H9 (cell line): ENCODE data around the gene PIGBOS1. TPM values are rescaled to one million over a fixed set of nuclear protein-coding genes. Genes with fewer than 3 reads are reported as not detected.

Experiments
- DNase-seq: peaks from one replicate; pipeline ENCODE4 v3.0.0-alpha.2; 2017
- H2AFZ ChIP-seq: one replicate; pipeline ENCODE4 v1.6.1; 2013; ENCODE audit warnings: mild to moderate bottlenecking, low read length, control low read depth, moderate library complexity
- H2AK5ac ChIP-seq: 2 replicates; pipeline ENCODE4 v1.6.1; 2013; ENCODE audit warnings: low read length, control low read depth, mixed read lengths; ENCODE audit not compliant: insufficient read length
- H2BK120ac ChIP-seq: one replicate; pipeline ENCODE4 v1.6.1; 2013; ENCODE audit warnings: low read depth, mild to moderate bottlenecking, low read length, control low read depth, inconsistent platforms; ENCODE audit not compliant: poor library complexity, severe bottlenecking
- H2BK12ac ChIP-seq: 2 replicates; pipeline ENCODE4 v1.6.1; 2013; ENCODE audit warnings: low read length, control low read depth, mixed read lengths, low read depth; ENCODE audit not compliant: insufficient read length
- H2BK15ac ChIP-seq: 2 replicates; pipeline ENCODE4 v1.6.1; 2013; ENCODE audit warnings: low read depth, low read length, control low read depth
- H2BK20ac ChIP-seq: one replicate; pipeline ENCODE4 v1.6.1; 2013; ENCODE audit warnings: low read depth, mild to moderate bottlenecking, low read length, control low read depth, inconsistent platforms; ENCODE audit not compliant: poor library complexity, severe bottlenecking
- H2BK5ac ChIP-seq: 2 replicates; pipeline ENCODE4 v1.6.1; 2013; ENCODE audit warnings: low read length, control low read depth, mixed read lengths; ENCODE audit not compliant: insufficient read length
- H3K14ac ChIP-seq: 2 replicates; pipeline ENCODE4 v1.6.1; 2013; ENCODE audit warnings: low read length, control low read depth; ENCODE audit not compliant: insufficient read depth
- H3K18ac ChIP-seq: 2 replicates; pipeline ENCODE4 v1.6.1; 2013; ENCODE audit warnings: low read depth, mild to moderate bottlenecking, mixed read lengths, low read length, control low read depth; ENCODE audit not compliant: insufficient read length
- H3K23ac ChIP-seq: 2 replicates; pipeline ENCODE4 v1.6.1; 2013; ENCODE audit warnings: low read length, control low read depth, mixed read lengths, low read depth; ENCODE audit not compliant: insufficient read length
- H3K23me2 ChIP-seq: 2 replicates; pipeline ENCODE4 v1.6.1; 2013; ENCODE audit warnings: low read depth, mild to moderate bottlenecking, mixed read lengths, low read length, control low read depth; ENCODE audit not compliant: insufficient read length, poor library complexity, severe bottlenecking
- H3K27ac ChIP-seq: 2 replicates; pipeline ENCODE4 v1.5.1; 2013; ENCODE audit warnings: low read length, control low read depth, mixed read lengths, low read depth; ENCODE audit not compliant: insufficient read length
- H3K27me3 ChIP-seq: 2 replicates; pipeline ENCODE4 v1.6.1; 2013; ENCODE audit warnings: low read length, control low read depth, inconsistent platforms; ENCODE audit not compliant: insufficient read depth
- H3K4ac ChIP-seq: 2 replicates; pipeline ENCODE4 v1.6.1; 2013; ENCODE audit warnings: low read depth, mild to moderate bottlenecking, control low read depth, inconsistent platforms, low read length, moderate library complexity
- H3K4me1 ChIP-seq: 2 replicates; pipeline ENCODE4 v1.6.1; 2013; ENCODE audit warnings: low read length, control low read depth, inconsistent platforms; ENCODE audit not compliant: insufficient read depth
- H3K4me2 ChIP-seq: 2 replicates; pipeline ENCODE4 v1.6.1; 2013; ENCODE audit warnings: low read length, control low read depth, mixed read lengths; ENCODE audit not compliant: insufficient read length, insufficient read depth
- H3K56ac ChIP-seq: 2 replicates; pipeline ENCODE4 v1.6.1; 2013; ENCODE audit warnings: low read depth, mild to moderate bottlenecking, mixed read lengths, low read length, control low read depth; ENCODE audit not compliant: insufficient read length
- H3K79me1 ChIP-seq: 2 replicates; pipeline ENCODE4 v1.6.1; 2013; ENCODE audit warnings: low read depth, mild to moderate bottlenecking, moderate library complexity, low read length, control low read depth, inconsistent platforms; ENCODE audit not compliant: insufficient read depth, poor library complexity, severe bottlenecking
- H3K79me2 ChIP-seq: 2 replicates; pipeline ENCODE4 v1.6.1; 2013; ENCODE audit warnings: low read length, control low read depth, inconsistent platforms; ENCODE audit not compliant: insufficient read depth
- H3K9ac ChIP-seq: 2 replicates; pipeline ENCODE4 v1.6.1; 2013; ENCODE audit warnings: low read length, control low read depth, mixed read lengths; ENCODE audit not compliant: insufficient read length; ENCODE audit errors: extremely low read depth
- H3K9me3 ChIP-seq: one replicate; pipeline ENCODE4 v1.6.1; 2013; ENCODE audit warnings: low read depth, low read length, inconsistent platforms; ENCODE audit not compliant: control insufficient read depth
- H3T11ph ChIP-seq: one replicate; pipeline ENCODE4 v1.6.1; 2013; ENCODE audit warnings: mild to moderate bottlenecking, low read length, control low read depth, inconsistent platforms
- H4K20me1 ChIP-seq: one replicate; pipeline ENCODE4 v1.6.1; 2013; ENCODE audit not compliant: control insufficient read depth, insufficient read length, insufficient read depth
- H4K5ac ChIP-seq: 2 replicates; pipeline ENCODE4 v1.6.1; 2013; ENCODE audit warnings: low read depth, mild to moderate bottlenecking, mixed read lengths, low read length, control low read depth; ENCODE audit not compliant: insufficient read length
- H4K8ac ChIP-seq: replicated peaks from 2 replicates; pipeline ENCODE4 v1.6.1; 2013; ENCODE audit warnings: low read length, control low read depth, mixed read lengths, low read depth; ENCODE audit not compliant: insufficient read length
- H4K91ac ChIP-seq: 2 replicates; pipeline ENCODE4 v1.6.1; 2013; ENCODE audit warnings: low read depth, mild to moderate bottlenecking, moderate library complexity, mixed read lengths, low read length, control low read depth; ENCODE audit not compliant: insufficient read length
- H3K27ac Mint-ChIP-seq, 3 experiments: 2 replicates in 2 of 3; 3 replicates in 1 of 3; pipeline ENCODE4 v1.8.0; 2020 to 2021; ENCODE audit warnings: mixed read lengths in 3 of 3, mild to moderate bottlenecking in 1 of 3, moderate library complexity in 1 of 3
- H3K27me3 Mint-ChIP-seq: 2 replicates; pipeline ENCODE4 v1.8.0; 2021; ENCODE audit warnings: low read depth, mild to moderate bottlenecking, moderate library complexity, mixed read lengths
- H3K36me3 Mint-ChIP-seq, 3 experiments: 2 replicates in 2 of 3; 3 replicates in 1 of 3; pipeline ENCODE4 v1.8.0; 2020 to 2021; ENCODE audit warnings: low read depth in 3 of 3, mixed read lengths in 3 of 3; ENCODE audit not compliant: insufficient read depth in 1 of 3
- H3K4me1 Mint-ChIP-seq, 2 experiments: 2 replicates each; pipeline ENCODE4 v1.8.0; 2020; ENCODE audit warnings: mixed read lengths in 2 of 2
- H3K4me3 Mint-ChIP-seq, 2 experiments: 2 replicates in 1 of 2; 3 replicates in 1 of 2; pipeline ENCODE4 v1.8.0; 2020 to 2021; ENCODE audit warnings: mild to moderate bottlenecking in 2 of 2, mixed read lengths in 2 of 2, moderate library complexity in 1 of 2
- H3K9me3 Mint-ChIP-seq, 2 experiments: 2 replicates in 1 of 2; 3 replicates in 1 of 2; pipeline ENCODE4 v1.8.0; 2020; ENCODE audit warnings: mild to moderate bottlenecking in 2 of 2, mixed read lengths in 2 of 2, moderate library complexity in 1 of 2
- WGBS: extraction: QIAGEN DNeasy Blood & Tissue Kit; methylation state at CpG from one replicate; pipeline ENCODE4 v1.1.7; 2013; ENCODE audit warnings: missing lambda C conversion rate, low lambda C conversion rate, mixed read lengths; ENCODE audit not compliant: insufficient read length; ENCODE audit errors: extremely low coverage; 5-methylcytosine and 5-hydroxymethylcytosine counted together
- total RNA-seq: library from RNA; stranded (reverse); gene quantifications from 2 replicates; pipeline ENCODE4 v1.2.1, GENCODE V29; 2021
- TF ChIP-seq, protein P1 (sequence below): fragments of 200-600 bp; sonication (generic); conservative IDR thresholded peaks from 3 replicates; pipeline ENCODE4 v1.8.0; 2021; ENCODE audit warnings: antibody characterized with exemption, mild to moderate bottlenecking

PIGBOS1 gene
- total RNA-seq, 1 experiment from 2014 or later = 10.4 TPM

DNA sequence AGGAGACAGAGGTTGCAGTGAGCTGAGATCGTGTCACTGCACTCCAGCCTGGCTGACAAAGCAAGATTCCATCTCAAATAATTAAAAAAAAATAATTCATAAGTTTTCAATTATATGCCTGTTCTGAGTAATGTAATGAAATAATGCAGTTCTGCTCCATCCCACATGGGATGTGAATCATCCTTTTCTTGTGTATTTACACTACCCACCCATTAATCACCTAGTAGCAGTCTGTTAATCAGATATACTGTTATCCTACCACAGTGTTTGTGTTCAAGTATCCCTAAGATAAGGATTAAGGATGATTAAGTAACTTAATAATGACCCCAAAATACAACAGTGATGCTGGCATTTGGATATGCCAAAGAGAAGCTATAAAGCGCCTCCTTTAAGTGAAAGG, 38.9 kb upstream of the PIGBOS1 start:
- no peak overlapping the region for H3K56ac ChIP-seq
- H4K8ac ChIP-seq = no peak overlapping the region
- H3K79me1 ChIP-seq = no peaks in the 10 kb centered on the region
- no peaks in the 10 kb centered on the region for H3K23me2 ChIP-seq
- no peak overlapping the region for H2BK12ac ChIP-seq
- H3K18ac ChIP-seq = no peak overlapping the region
- H3K9ac ChIP-seq = no peak overlapping the region
- Mint-ChIP-seq H3K36me3 (no peaks in the 10 kb centered on the region; a peak in 1 of 7 replicates), H3K27ac (no peak overlapping the region), H3K9me3 (no peaks in the 10 kb centered on the region), H3K4me1 (peaks cover 5 to 13% of the 10 kb centered on the region in 2 experiments), H3K27me3 (no peaks in the 10 kb centered on the region), H3K4me3 (no peak overlapping the region)
- no peak overlapping the region for H2AK5ac ChIP-seq
- H2BK5ac ChIP-seq = no peak overlapping the region
- H3K79me2 ChIP-seq = no peaks in the 10 kb centered on the region
- no peak overlapping the region for H2BK20ac ChIP-seq
- TF ChIP-seq, protein P1, sequence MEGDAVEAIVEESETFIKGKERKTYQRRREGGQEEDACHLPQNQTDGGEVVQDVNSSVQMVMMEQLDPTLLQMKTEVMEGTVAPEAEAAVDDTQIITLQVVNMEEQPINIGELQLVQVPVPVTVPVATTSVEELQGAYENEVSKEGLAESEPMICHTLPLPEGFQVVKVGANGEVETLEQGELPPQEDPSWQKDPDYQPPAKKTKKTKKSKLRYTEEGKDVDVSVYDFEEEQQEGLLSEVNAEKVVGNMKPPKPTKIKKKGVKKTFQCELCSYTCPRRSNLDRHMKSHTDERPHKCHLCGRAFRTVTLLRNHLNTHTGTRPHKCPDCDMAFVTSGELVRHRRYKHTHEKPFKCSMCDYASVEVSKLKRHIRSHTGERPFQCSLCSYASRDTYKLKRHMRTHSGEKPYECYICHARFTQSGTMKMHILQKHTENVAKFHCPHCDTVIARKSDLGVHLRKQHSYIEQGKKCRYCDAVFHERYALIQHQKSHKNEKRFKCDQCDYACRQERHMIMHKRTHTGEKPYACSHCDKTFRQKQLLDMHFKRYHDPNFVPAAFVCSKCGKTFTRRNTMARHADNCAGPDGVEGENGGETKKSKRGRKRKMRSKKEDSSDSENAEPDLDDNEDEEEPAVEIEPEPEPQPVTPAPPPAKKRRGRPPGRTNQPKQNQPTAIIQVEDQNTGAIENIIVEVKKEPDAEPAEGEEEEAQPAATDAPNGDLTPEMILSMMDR = no peak
- no peaks in the 10 kb centered on the region for H3K9me3 ChIP-seq
- H3K14ac ChIP-seq = no peak overlapping the region
- H2BK120ac ChIP-seq = no peak overlapping the region
- H3K4ac ChIP-seq = no peak overlapping the region
- H3K27ac ChIP-seq = no peak overlapping the region
- WGBS = no CpG with 5 or more reads among the region's 2 CpGs
- no peak overlapping the region for H4K91ac ChIP-seq
- H3K4me2 ChIP-seq = no peak overlapping the region
- H3K4me1 ChIP-seq = no peaks in the 10 kb centered on the region
- no peaks in the 10 kb centered on the region for H3K27me3 ChIP-seq
- DNase-seq = no peak
- H2AFZ ChIP-seq = no peak overlapping the region
- H2BK15ac ChIP-seq = no peak overlapping the region
- H4K5ac ChIP-seq = no peak overlapping the region
- H3K23ac ChIP-seq = no peak overlapping the region
- no peak overlapping the region for H3T11ph ChIP-seq
- H4K20me1 ChIP-seq = no peaks in the 10 kb centered on the region
